Neural cell (in vitro differentiated cells): ENCODE results near the gene COL23A1.

ENCODE experiments used
- CTCF ChIP-seq: fragments of 450-650 bp; IDR thresholded peaks from 2 replicates; pipeline ENCODE4 v1.5.1; 2014; ENCODE audit warnings: antibody characterized with exemption, mild to moderate bottlenecking, moderate library complexity; ENCODE audit not compliant: poor library complexity, severe bottlenecking
- EP300 ChIP-seq: fragments of 450-650 bp; conservative IDR thresholded peaks from 2 replicates; pipeline ENCODE4 v1.6.1; 2014; ENCODE audit warnings: antibody characterized with exemption, mild to moderate bottlenecking, moderate library complexity; ENCODE audit not compliant: poor library complexity, severe bottlenecking
- EZH2 ChIP-seq: fragments of 200-600, 300-800 bp; shearing (Covaris generic), sonication (generic); IDR thresholded peaks from 2 replicates; pipeline ENCODE4 v1.6.1; 2014; ENCODE audit warnings: antibody characterized with exemption, low read length, borderline replicate concordance, mild to moderate bottlenecking; ENCODE audit not compliant: insufficient read depth, poor library complexity, severe bottlenecking
- MXI1 ChIP-seq: fragments of 450-650 bp; conservative IDR thresholded peaks from 2 replicates; pipeline ENCODE4 v1.6.1; 2014; ENCODE audit warnings: antibody characterized with exemption, mild to moderate bottlenecking; ENCODE audit not compliant: poor library complexity, severe bottlenecking
- POLR2AphosphoS5 ChIP-seq: IDR thresholded peaks from 2 replicates; pipeline ENCODE4 v1.6.1; 2012
- RAD21 ChIP-seq: fragments of 450-650 bp; conservative IDR thresholded peaks from 2 replicates; pipeline ENCODE4 v1.6.1; 2014; ENCODE audit warnings: antibody characterized with exemption, mild to moderate bottlenecking, moderate library complexity
- REST ChIP-seq: IDR thresholded peaks from 2 replicates; pipeline ENCODE4 v1.6.1; 2012; ENCODE audit warnings: borderline replicate concordance
- TAF1 ChIP-seq: IDR thresholded peaks from 2 replicates; pipeline ENCODE4 v1.6.1; 2012; ENCODE audit warnings: low read depth

GRCh38 chr5:178360926-178361235 lies 229.3 kb downstream of the COL23A1 start:
- TF ChIP-seq EZH2 (no peak), POLR2AphosphoS5 (no peak), CTCF (no peak), RAD21 (no peak), MXI1 (no peak), TAF1 (no peak), EP300 (no peak), REST (no peak)
